Germinal center (tissue), 1 donor: ENCODE measurements around the gene SPART.
"Not testable (repeated sequence)": the region's sequence is repeated elsewhere in the genome, so short reads cannot be mapped to it uniquely, and the experiment has no call there.

Source experiments
- DNase-seq: peaks from one replicate; pipeline ENCODE4 v3.0.0; 2012; ENCODE audit warnings: mixed read lengths, low spot score

Gene SPART

DNA sequence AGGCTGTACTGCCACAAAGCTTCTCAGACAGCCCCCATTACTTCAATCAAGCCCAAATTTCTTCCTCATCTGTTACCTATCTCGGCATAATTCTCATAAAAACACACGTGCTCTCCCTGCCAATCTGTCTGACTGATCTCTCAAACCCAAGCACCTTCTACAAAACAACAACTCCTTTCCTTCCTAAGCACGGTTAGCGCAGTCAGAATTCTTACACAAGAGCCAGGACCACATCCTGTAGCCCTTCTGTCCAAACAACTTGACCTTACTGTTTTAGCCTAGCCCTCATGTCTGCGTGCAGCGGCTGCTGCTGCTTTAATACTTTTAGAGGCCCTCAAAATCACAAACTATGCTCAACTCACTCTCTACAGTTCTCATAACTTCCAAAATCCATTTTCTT lies 26.4 kb downstream of the SPART start:
- DNase-seq: not testable (repeated sequence)

DNA sequence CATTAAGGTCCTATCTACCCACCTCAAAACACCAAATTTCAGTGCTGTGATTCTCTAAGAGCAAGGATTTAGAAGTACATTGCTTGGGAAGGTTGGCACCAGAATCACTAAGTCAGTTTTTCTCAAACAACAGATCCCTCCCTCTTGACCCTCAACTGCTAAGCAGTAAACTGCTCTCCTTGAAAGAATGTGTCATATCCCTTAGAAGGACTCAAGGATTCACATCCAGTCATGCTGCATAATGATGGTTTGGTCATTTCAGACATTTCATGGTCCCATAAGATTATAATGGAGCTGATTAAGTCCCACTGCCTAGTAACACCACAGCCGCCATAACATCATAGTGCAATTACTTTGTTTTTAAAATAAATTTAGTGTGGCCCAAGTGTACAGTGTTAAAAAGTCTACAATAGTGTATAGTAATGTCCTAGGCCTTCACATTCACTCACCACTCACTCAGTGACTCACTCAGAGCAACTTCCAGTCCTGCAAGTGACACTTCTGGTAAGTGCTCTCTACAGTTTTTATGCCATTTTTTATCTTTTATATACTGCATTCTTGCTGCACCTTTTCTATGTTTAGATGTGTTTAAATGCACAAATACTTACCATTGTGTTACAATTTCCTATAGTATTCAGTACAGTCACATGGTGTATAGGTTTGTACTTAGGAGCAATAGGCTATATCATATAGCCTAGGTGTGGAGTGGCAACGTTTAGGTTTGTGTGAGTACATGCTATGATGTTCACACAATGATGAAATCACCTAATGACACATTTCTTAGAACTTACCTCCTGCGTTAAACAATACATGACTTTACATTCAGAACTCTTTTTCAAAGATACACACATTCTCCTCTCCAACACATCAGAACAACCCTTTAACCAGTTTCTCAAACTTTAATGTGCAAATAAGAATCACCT lies 32.9 kb downstream of the SPART start:
- DNase-seq: no peak

- no peak for DNase-seq
These were observed 35.6 kb downstream of the SPART start for GRCh38 chr13:36310417-36311108.

DNA sequence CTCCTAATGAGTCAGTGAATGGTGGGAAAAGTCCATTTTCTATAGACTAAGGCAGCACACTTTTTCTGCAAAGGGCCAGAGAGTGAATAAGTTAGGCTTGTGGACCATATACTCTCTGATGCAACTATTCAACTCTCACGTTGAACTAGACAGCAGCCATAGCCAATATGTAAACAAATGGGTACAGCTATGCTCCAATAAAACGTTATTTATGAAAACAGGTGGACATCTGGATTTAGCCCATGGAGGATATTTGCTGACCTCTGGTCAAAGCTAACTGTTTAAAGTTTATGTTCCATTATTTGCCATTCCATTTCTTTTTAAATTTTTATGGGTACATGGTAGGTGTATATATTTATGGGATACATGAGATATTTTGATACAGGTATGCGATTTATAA lies 43.9 kb downstream of the SPART start:
- DNase-seq: no peak

DNA sequence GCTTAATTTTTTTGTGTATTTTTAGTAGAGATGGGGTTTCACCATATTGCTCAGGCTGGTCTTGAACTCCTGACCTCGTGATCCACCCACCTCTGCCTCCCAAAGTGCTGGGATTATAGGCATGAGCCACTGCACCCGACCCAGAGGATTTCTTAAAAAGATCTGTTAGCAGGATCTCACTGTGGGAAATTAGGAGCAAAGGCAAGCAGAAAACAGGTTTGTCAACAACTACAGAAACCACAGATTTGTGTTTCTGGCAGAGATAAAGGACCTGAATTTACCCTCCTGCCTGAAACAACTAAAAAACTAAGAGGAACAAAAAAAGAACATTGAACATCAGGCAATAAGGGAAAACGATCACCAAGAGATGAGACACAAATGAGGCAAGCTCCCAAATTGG lies 46.7 kb downstream of the SPART start:
- not testable (repeated sequence) for DNase-seq

DNA sequence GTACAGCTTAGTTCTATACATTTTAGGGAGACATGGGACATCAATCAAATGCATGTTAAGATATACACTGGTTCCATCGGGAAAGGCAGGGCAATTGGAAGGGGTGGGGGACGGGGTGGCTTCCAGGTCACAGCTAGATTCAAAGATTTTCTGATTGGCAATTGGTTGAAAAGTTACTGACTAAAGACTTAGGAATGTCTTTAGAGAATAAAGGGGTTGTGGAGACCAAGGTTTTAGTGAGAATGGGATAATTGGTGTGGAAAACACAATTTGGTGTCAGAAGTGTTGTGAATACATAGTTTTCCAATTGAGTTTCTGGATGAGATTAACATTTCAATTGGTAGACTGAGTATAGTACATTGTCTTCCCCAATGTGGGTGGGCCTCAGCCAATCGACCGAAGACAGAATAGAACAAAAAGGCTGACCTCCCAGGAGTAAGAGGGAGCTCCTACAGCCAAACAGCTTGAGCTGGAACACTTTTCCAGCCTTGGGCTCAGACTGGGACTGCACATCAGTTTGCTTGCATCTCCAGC lies 47.6 kb downstream of the SPART start:
- DNase-seq: no peak

DNA sequence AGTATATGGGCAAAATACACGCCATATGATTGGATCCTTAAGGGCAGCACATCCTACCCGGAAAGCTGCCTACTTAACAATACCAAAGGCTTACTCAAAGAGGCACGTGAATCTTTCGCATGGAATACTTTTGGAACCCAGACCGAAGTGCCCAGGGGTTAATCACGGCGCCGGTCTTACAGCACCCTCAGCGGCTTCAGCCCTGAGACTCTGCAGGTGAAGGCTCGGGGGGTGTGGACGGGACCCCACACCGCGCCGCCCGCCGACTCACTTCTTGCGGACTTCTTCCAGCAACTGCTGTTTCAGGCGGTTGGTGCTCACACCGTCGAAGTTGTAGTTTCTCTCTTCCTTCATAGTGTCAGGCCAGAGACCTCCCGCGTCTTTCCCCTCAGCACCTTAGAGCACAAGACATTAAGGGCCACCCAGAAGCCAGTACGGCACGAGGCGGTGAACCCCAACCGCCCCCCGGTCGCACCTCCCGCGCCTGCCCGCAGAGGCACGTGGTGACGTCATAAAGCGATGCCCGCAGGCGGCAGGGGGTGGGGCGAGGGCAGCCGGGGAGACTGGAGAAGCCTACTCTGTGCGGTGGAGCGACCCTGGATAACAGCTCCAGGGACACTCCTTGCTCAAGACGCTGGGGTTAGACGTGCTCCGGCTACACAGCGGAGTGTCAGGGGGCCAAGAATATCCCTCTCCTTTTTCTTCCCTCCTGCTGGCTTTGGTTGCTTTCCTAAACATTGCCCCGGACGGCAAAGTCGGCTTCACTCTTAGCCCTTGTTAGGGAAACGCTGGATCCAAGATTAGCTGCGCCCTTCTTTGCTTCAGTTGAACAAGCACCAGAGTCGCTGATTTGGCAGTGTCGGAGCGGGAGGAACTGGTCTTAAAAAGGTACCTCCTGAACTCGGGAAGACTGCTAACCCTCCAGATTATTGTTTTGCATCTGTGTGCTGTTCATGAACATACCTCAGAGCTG lies 48.5 kb downstream of the SPART start, which contains the start of gene CCDC169:
TSS of gene CCDC169 (minus strand) at position 449 of the 973 bp plus-strand sequence. CDS start at position 354, 95 bp downstream.
- peak; percentile 13 for DNase-seq

DNA sequence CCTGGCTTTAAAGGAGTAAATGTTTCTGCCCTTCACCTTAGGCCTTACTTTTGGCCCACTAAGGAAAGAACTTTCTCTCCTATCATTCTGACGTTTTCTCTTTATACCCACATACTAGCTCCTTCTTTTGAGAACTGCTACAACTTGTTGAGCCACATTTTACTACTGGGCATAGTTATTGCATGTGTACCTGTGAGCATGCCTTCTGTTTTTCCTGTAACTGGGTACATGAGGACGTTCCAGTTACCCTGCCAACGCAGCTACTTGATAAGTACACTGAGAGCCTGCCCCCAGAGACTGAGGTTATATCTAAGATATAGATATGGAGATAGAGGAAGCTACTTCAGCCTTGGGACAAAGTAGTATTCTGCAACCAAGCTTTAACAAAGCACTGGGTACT lies 52.1 kb downstream of the SPART start:
- no peak for DNase-seq

GRCh38 chr13:36293497-36293896 lies 52.7 kb downstream of the SPART start:
- DNase-seq: no peak

- DNase-seq: no peak
These were observed 57.3 kb downstream of the SPART start for GRCh38 chr13:36288794-36289391.

GRCh38 chr13:36286006-36286405 lies 60.2 kb downstream of the SPART start:
- DNase-seq: no peak

DNA sequence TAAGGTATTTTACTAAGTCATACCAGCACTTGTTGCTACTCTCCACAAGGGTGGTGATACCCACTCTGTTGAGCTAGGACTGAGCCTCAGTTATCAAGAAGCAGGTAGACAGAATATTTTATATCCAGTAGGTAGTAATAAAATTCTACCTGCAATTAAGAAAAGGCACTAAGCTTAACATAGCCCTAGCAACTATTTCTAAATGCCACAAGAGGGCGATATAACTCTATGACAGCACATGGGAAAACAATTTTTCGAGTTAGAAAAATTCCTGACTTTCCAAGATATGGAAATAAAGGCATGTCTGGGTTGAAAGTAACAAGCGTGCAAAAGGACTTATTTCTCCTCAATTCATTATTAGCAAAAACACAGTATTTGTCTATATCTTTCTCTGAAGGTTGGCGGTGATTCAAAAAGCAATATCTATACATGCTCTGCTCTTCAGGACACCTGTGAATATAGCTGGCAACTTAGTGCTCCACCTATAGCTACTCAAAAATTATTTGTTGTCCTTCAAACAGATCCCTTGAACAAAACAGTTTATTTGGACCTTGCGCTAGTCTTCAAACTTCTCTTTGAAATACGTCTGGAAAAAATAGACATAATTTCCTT lies 63.3 kb downstream of the SPART start:
- DNase-seq: no peak

GRCh38 chr13:36275190-36276002 lies 70.8 kb downstream of the SPART start:
- no peak for DNase-seq

DNA sequence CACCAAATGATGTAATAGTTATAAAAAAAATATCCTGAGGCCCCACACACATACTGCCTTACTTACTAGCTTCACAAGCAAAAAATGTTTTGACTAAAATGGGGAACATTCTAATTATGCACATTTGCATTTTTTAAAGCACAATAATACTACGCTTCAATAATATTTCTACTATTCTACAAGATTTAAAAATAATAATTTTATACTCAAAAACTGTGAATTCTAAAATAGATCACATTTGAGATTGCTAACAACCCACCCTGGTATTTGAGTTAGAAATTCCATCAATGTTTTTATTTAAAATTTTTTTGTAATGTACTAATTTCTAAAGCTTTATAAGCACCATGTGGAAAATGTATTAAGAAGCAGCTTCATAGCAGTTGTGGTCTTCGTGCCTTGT lies 72.8 kb downstream of the SPART start:
- DNase-seq: no peak

DNA sequence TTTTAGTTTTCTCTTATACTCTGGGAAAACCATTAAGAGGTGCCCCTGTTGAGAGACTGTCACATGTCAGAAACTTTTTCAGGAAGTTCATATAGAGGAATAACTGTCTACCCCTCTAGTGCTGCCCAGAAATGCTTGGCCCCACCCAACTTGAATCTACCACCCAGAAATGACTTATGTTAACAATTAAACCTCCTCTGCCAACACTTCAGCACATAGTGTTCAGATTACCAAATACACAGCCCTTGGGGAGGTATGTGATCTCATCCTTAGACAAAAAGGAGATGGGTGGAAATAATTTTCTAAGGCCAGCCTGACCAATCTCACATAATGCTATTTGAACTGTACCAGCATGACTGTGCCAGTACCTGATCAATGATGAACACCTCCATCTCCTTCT lies 84.2 kb downstream of the SPART start:
- no peak for DNase-seq

DNA sequence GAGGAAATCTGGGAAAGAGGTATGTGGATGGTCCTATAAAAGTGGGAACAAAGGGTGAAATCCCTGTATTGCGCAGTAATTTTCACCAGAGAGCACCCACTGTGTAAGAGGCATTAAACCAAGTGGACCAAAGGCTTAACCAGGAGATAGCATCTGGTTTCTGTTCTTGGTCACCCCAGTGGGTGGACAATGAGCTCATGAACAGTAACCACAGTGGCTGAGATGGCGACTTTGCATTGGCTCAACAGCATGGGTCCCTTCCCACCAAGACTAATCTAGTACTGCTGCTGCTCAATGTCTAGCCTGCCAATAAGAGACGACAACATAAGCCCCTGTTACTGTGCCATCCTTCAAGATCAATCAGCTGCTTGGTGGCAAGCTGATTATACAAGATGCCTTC lies 85.2 kb downstream of the SPART start:
- no peak for DNase-seq

DNA sequence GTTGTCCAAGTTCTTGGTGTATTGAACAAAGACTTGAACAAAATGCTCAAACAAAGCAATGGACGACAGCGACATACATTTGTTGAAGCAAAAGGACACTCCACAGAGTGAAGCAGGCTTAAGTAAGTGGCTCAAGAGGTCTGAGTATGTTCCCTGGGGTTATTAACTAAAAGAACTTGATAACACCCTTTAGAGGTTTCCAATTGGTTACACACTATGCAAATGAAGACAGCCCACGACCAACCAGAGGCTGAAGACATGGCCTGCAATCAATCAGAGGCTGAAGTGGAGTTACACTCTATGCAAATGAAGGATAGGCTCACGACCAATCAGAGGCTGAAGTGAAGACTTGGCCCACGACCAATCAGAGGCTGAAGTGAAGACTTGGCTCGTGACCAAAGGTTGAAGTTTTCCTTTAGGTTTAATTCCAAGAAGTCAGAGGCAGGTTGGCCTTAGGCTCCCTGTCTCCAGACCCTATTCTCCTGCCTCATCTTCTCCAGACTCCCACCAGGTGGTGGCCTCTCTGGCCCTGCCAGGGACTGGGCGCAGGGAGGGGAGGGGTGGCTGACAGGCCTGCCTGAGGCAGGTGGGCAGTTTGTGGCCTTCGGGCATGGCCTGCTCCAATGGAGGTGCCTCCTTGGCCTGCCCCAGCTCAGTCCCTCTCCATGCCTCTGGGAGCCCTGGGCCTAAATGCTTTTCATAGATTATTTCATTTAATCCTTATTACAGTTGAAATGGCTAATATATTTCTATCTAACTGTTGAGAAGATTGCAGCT lies 86.6 kb downstream of the SPART start:
- no peak for DNase-seq

- no peak for DNase-seq
These were observed 87.4 kb downstream of the SPART start for GRCh38 chr13:36258831-36259230.
